ENCODE measurements around the gene MLPH.

- TF ChIP-seq CTCF (IDR thresholded peaks at IDR 0.05), result peak in 1 of 3 experiments; percentile 35
- no peak for TF ChIP-seq POLR2AphosphoS5 (IDR thresholded peaks at IDR 0.05; ENCODE audit: insufficient read depth in 1 of 2, low read depth in 1 of 2)
Observed at GRCh38 chr2:237556773-237557632, 70.0 kb downstream of the MLPH start.
